MM.1S (cell line): ENCODE data around the gene HS3ST2.

Experiments used
- EZH2 ChIP-seq: fragments of 300-600 bp; sonication (generic); optimal IDR thresholded peaks from 2 replicates; pipeline ENCODE3; 2017; ENCODE audit warnings: low read depth, mild to moderate bottlenecking, antibody characterized with exemption, low read length, mixed read lengths
- EZH2phosphoT487 ChIP-seq: fragments of 300-600 bp; sonication (generic); IDR thresholded peaks from 2 replicates; pipeline ENCODE4 v1.6.1; 2018; ENCODE audit warnings: antibody characterized with exemption, low read length
- TF ChIP-seq, protein P1 (sequence below): fragments of 300-600 bp; sonication (generic); IDR thresholded peaks from 2 replicates; pipeline ENCODE4 v1.5.1; 2016; ENCODE audit warnings: antibody characterized with exemption, low read length, mixed read lengths

DNA sequence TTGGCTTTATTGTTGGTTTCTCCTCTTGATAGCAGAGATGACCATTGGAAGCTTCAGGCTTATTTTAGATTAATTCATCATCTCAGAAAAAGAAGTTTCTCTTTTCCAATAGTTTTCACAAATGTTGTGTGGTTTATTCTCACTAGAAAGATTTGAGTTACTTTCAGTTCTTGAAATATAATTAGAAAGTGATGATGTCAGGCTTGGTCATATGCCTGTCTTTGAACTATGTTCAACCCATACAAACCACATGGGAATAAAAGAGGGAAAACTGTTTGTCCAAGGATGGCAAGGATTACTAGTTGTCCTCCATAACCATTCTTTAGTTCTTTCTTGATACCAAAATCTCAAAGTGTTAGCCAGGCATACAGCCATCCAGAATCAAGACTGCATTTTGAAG, 3.7 kb upstream of the HS3ST2 start:
- TF ChIP-seq EZH2 (no peak), EZH2phosphoT487 (no peak)
- TF ChIP-seq, protein P1, sequence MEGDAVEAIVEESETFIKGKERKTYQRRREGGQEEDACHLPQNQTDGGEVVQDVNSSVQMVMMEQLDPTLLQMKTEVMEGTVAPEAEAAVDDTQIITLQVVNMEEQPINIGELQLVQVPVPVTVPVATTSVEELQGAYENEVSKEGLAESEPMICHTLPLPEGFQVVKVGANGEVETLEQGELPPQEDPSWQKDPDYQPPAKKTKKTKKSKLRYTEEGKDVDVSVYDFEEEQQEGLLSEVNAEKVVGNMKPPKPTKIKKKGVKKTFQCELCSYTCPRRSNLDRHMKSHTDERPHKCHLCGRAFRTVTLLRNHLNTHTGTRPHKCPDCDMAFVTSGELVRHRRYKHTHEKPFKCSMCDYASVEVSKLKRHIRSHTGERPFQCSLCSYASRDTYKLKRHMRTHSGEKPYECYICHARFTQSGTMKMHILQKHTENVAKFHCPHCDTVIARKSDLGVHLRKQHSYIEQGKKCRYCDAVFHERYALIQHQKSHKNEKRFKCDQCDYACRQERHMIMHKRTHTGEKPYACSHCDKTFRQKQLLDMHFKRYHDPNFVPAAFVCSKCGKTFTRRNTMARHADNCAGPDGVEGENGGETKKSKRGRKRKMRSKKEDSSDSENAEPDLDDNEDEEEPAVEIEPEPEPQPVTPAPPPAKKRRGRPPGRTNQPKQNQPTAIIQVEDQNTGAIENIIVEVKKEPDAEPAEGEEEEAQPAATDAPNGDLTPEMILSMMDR, result no peak
